Measurements from ENCODE around the gene NABP1.

DNA sequence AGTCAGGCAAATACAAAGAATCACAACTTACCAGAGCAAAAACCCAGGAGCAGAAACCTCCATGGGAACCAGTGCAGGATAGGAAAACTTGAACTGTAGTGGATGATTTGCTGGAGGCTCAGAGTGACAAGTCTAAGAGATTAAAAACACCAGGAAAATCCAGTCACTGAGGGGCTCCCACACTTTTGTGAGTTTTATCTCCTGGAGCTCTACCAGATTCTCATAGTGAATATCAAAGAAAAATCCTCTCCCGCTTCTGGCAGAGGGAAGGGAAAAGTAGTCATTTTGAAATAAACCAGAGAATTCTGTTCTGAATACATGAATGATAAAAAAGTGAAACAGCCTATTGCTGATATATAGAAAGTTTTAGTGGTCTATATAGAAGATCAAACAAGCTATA lies 23.1 kb downstream of the NABP1 start:
- TF ChIP-seq POLR2AphosphoS5 (IDR thresholded peaks at IDR 0.05; ENCODE audit: low read depth, low read length) (no peak), POLR2A (IDR thresholded peaks at IDR 0.05; ENCODE audit: low read depth, low read length) (no peak)
